Activated CD8-positive, alpha-beta memory T cell treated with anti-CD3 and anti-CD28 coated beads, Interleukin-2, amount 50 U/mL, for 24 hours (primary cell): Measurements from ENCODE around the gene LBR.

Experiments
- DNase-seq: peaks from one replicate; pipeline ENCODE4 v3.0.0-alpha.2; 2020; ENCODE audit errors: extremely low read depth

Gene LBR

DNA sequence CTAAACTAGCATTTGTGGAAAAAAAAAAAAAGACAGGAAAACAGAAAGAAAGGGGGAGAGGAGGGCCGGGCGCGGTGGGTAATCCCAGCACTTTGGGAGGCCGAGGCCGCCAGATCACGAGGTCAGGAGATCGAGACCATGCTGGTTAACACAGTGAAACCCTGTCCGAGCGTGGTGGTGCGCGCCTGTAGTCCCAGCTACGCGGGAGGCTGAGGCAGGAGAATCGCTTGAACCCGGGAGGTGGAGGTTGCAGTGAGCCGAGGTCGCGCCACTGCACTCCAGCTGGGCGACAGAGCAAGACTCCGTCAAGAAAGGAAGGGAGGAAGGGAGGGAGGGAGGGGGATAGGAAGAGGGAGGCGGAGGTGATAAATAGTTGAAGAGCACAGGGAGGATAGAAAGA is 54.7 kb downstream of the LBR start:
- no peak for DNase-seq

DNA sequence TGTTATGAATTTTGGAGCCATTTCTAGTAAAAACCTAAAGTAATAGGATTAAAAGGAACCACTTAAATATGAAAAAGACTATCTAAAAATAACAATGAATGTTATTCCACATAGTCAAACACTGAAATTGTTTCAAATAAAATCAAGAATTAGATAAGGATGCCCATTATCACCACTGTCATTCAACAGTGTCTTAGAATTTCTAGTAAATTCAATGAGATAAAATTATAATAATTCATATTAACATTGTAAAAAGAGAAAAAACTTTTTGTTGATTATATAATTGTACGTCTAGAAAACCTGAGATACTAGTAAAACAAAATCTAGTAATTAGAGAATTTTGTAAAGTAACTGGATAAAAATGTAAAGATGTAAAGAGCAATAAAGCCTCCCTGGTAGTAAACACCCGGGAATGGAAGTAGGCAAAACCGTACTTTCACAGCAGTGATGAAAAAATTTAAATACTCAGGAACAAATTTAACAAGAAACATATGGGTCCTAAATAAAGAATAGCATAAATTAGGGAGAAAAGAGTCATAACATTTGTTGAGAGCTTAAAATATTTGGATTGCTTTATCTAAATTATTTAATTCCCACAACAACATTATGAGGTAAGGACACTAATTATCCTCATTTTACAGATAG is 56.4 kb downstream of the LBR start:
- DNase-seq, result no peak

DNA sequence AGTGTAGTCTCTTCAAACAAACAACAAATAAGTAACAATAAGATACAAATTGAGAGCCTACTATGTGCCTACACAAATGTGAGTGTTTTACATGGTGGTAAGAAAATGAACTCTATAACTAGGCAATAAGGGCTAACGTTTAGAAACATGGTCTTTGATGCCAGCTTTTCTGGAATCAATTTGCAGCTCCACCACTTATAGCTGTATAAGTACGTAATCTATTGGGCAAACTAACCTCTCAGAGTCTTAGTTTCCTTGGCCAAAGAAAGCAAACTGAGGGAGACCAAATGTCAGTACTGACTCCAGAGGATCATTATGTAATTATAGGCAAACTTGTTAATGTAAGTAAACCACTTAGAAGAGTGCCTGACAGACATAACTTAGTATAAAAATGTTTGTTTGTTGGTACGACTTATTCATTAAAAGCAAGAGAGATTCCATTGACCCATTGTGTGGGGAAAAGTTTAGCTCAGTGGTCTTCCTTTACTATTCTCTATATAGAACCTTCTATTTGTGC is 59.7 kb downstream of the LBR start:
- DNase-seq, result no peak

DNA sequence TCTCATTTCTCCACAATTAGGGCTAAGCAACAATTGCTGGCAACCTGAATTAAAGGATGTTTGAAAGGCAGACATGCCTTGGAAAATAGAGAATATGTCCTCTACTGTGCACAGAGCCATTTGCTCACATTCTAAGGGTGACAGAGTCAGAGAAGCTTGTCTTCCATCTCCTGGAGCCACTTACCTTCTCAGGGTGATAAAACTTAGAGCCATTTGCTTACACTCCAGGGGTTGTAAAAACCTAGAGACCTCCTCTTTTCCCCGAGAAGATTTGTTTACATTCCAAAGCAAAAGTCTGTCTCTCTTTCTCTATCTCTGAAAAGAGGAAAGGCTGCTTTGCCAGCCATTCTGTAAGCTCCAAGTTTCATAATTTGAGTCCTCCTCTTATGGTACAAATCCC is 61.3 kb downstream of the LBR start:
- DNase-seq, result no peak

DNA sequence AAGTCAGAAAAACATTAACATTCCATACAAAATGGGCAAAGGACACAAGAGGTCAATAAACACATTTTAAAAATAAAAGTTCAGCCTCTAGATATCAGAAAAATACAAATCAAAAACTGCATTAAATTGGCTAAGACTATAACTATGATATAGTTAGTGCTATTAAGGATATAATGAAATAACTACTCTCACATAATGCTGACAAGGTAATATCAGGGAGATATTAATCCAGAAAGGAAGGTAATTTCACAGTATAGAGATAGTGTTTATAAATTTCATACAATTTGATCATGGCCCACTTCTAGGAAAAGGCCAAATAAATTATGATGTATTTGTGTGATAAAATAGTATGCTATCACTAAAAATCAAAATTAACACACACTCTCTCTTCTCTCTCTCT is 61.8 kb downstream of the LBR start:
- DNase-seq, result no peak

DNA sequence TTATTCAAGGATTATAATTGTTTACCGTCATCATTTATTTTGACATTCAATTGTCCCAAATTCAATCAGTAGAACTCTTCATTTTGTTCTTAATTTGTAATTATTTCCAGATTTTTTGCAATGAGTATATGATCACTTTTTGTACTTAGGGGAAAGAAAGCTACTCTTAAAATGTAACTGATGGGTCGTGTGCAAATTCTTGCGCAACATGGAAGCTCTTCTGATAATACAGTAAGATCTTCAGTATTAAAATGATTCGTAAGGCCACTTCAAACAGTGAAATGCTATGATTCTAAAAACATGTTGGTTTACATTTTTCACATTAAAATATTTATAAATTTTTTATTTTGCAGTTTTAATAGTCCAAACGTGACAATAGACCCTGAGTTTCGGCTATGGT is 63.4 kb downstream of the LBR start:
- no peak for DNase-seq

DNA sequence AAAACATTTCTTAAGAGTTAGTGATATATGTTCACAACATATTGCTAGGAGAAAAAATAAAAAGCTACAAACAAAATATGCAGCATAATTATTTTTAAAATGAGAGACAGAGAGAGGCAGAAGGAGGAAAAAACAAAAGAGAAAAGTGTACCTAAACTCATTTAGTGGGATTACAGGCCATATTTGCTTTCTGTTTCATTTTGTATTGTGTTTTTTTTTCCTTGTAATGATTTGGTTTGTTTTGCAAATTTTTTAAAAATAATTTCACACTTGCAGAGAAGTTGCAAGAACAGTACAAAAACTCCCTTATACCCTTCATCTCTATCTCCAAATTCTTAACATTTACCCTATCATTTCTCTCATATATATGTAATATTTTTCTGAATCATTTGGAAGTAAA is 65.0 kb downstream of the LBR start:
- DNase-seq, result no peak

DNA sequence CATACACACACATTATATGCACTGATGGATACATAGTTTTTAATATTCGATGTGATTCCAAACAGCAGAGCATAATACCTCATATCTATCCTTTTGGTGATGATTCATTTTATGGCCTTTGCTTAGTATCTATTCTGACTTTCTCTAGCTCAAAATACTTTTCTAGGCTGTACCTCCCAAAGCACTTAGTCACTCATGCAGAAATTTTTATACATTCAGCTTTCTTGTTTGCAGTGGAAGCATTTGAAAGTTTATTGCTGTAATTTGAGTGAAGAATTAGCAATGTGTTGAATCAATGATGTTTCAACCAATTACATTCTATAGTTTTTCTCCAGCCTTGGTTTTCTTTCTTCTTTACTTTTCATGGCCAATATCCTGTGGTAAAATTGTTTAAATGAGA is 66.7 kb downstream of the LBR start:
- DNase-seq, result no peak

DNA sequence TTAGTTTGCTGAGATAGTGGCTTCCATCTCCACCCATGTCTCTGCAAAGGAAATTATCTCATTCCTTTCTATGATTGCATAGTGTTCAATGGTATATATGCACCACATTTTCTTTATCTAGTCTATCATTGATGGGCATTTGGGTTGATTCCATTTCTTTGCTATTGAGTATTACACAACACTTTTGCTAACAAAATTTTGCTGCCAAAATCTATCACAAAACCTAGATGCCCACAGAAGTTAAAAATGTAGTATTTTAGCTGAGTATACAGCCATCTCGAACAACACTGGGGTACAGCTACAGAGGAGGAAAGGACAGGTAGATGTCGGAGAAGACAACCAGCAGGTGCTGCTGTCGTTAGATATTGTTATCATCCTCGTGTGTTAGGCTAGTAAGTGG is 67.7 kb downstream of the LBR start:
- no peak for DNase-seq

DNA sequence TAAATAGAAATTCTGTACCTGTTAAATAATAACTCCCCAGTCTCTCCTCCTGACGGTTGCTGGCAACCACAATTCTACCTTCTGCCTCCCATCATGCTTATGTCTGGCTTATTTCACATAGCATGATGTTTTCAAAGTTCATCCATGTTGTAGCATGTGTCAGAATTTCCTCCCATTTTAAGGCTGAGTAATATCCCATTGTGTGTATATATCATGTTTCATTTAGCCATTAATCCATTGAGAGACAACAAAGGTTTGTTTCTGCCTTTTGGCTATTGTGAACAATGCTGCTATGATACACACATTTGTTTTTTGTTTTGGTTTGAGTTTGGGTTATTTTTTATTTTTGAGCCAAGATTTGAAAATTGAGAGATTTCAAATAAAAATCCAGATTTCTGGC is 72.0 kb downstream of the LBR start:
- DNase-seq, result no peak

DNA sequence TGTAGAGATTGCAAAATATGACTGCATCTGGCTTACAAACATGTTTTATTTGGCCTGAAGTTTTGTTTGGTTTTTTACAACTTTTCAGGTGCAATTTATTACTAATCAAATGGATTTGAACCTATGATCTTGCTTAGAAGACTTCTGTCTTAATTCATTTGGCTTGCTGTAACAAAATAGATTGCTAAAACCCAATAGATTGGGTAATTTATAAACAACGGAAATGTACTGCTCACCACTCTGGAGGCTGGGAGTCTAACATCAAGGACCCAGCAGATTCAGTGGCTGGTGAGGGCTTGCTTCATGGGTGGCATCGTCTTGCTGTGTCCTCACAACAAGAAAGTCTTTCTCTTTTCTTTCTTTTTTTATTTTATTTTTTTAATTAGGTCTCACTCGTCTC is 72.9 kb downstream of the LBR start:
- DNase-seq, result no peak
